ENCODE results near the gene GDPD5. TPM values are rescaled to one million over a fixed set of nuclear protein-coding genes. Genes with fewer than 3 reads are reported as not detected.

Gene GDPD5
- total RNA-seq, 4 donors from 2014 or later: 5.1 to 9.3 (median 8.4) TPM

GRCh38 chr11:75566763-75567279 lies 41.1 kb upstream of the GDPD5 start:
- peaks cover 53 to 69% (median 62%) of the 10 kb centered on the region in 4 donors for H3K36me3 ChIP-seq
- peaks cover 75 to 86% (median 79%) of the 10 kb centered on the region in 4 donors for H3K4me1 ChIP-seq
- 89% methylated on average over 34 of the region's 34 CpGs for WGBS
- H3K27me3 ChIP-seq: no peaks in the 10 kb centered on the region
- intact Hi-C loops (cut with DNase I): no loop called here
- no peak overlapping the region for H3K4me3 ChIP-seq
- H3K9me3 ChIP-seq: no peaks in the 10 kb centered on the region
- H3K27ac ChIP-seq (replicated peaks in 1 of 4): peak overlapping the region in 3 of 4 donors; percentile 26 to 100 (median 99)
- DNase-seq (ENCODE audit: extremely low spot score): no peak
- TF ChIP-seq POLR2AphosphoS5 (IDR thresholded peaks at IDR 0.05) (no peak), POLR2A (IDR thresholded peaks at IDR 0.05; ENCODE audit: low read depth) (no peak), EP300 (IDR thresholded peaks at IDR 0.05) (no peak), CTCF (IDR thresholded peaks at IDR 0.05) (no peak)

- DNase-seq (ENCODE audit: extremely low spot score): no peak
- no peaks in the 10 kb centered on the region for H3K27me3 ChIP-seq
- intact Hi-C loops (cut with DNase I): no loop called here
- TF ChIP-seq POLR2AphosphoS5 (IDR thresholded peaks at IDR 0.05) (no peak), POLR2A (IDR thresholded peaks at IDR 0.05; ENCODE audit: low read depth) (no peak), EP300 (IDR thresholded peaks at IDR 0.05) (no peak), CTCF (IDR thresholded peaks at IDR 0.05) (no peak)
- peak overlapping the region in 3 of 4 donors; percentile 7 to 18 (median 18) for H3K4me3 ChIP-seq
- peaks cover 46 to 62% (median 55%) of the 10 kb centered on the region in 4 donors for H3K36me3 ChIP-seq
- H3K9me3 ChIP-seq: no peaks in the 10 kb centered on the region
- WGBS: 59% methylated on average over 13 of the region's 43 CpGs
- peaks cover 80 to 86% (median 82%) of the 10 kb centered on the region in 4 donors for H3K4me1 ChIP-seq
- peak overlapping the region; percentile 99 to 100 (median 100) for H3K27ac ChIP-seq (replicated peaks in 1 of 4)
Measured at GRCh38 chr11:75565916-75566762, 40.4 kb upstream of the GDPD5 start.

- Histone ChIP-seq H3K9me3 (no peaks in the 10 kb centered on the region), H3K4me1 (peaks cover 78 to 86% (median 81%) of the 10 kb centered on the region in 4 donors), H3K27ac (replicated peaks in 1 of 4) (peak overlapping the region; percentile 99 to 100 (median 100)), H3K27me3 (no peaks in the 10 kb centered on the region), H3K36me3 (peaks cover 38 to 54% (median 47%) of the 10 kb centered on the region in 4 donors), H3K4me3 (peak overlapping the region; percentile 85 to 97 (median 94))
- intact Hi-C loops (cut with DNase I): no loop called here
- no peak for DNase-seq (ENCODE audit: extremely low spot score)
- 35% methylated on average over 3 of the region's 5 CpGs for WGBS
- TF ChIP-seq EP300 (IDR thresholded peaks at IDR 0.05) (no peak), POLR2AphosphoS5 (IDR thresholded peaks at IDR 0.05) (peak; percentile 39 to 49), POLR2A (IDR thresholded peaks at IDR 0.05; ENCODE audit: low read depth) (no peak)
Measured at GRCh38 chr11:75565221-75565814, 39.6 kb upstream of the GDPD5 start.

GRCh38 chr11:75563978-75564552 lies 38.3 kb upstream of the GDPD5 start:
- intact Hi-C loops (cut with DNase I): no loop called here
- DNase-seq (ENCODE audit: extremely low spot score): no peak
- WGBS: 15% methylated on average over 3 of the region's 9 CpGs
- Histone ChIP-seq H3K27ac (replicated peaks in 1 of 4) (peak overlapping the region; percentile 99 to 100 (median 100)), H3K36me3 (peaks cover 25 to 41% (median 34%) of the 10 kb centered on the region in 4 donors), H3K4me1 (peaks cover 80 to 92% (median 89%) of the 10 kb centered on the region in 4 donors), H3K9me3 (no peaks in the 10 kb centered on the region), H3K27me3 (no peaks in the 10 kb centered on the region), H3K4me3 (peak overlapping the region; percentile 85 to 97 (median 94))
- TF ChIP-seq EP300 (IDR thresholded peaks at IDR 0.05): no peak
- no peak for TF ChIP-seq POLR2A (IDR thresholded peaks at IDR 0.05; ENCODE audit: low read depth)
- peak; percentile 46 to 63 for TF ChIP-seq POLR2AphosphoS5 (IDR thresholded peaks at IDR 0.05)
- peak; percentile 36 to 69 (median 64) for TF ChIP-seq CTCF (IDR thresholded peaks at IDR 0.05)
